Choroid plexus epithelial cell (primary cell): ENCODE data around the gene PSME4.
A peak's percentile ranks its signal among the peaks of the same experiment; 100 is the strongest.
"Not testable (repeated sequence)": the region's sequence is repeated elsewhere in the genome, so short reads cannot be mapped to it uniquely, and the experiment has no call there.

Experiments used
- DNase-seq: peaks from one replicate; pipeline ENCODE4 v3.0.0-alpha.2; 2010; ENCODE audit warnings: low read depth
- H3K4me3 ChIP-seq: 2 replicates; pipeline ENCODE4 v1.5.1; 2011; ENCODE audit warnings: low read depth, mild to moderate bottlenecking, control low read depth, low read length, moderate library complexity
- TF ChIP-seq, protein P1 (sequence below): conservative IDR thresholded peaks from 2 replicates; pipeline ENCODE4 v1.5.1; 2011; ENCODE audit warnings: low read depth, mild to moderate bottlenecking, control low read depth, inconsistent platforms, low read length, moderate library complexity

Gene PSME4

DNA sequence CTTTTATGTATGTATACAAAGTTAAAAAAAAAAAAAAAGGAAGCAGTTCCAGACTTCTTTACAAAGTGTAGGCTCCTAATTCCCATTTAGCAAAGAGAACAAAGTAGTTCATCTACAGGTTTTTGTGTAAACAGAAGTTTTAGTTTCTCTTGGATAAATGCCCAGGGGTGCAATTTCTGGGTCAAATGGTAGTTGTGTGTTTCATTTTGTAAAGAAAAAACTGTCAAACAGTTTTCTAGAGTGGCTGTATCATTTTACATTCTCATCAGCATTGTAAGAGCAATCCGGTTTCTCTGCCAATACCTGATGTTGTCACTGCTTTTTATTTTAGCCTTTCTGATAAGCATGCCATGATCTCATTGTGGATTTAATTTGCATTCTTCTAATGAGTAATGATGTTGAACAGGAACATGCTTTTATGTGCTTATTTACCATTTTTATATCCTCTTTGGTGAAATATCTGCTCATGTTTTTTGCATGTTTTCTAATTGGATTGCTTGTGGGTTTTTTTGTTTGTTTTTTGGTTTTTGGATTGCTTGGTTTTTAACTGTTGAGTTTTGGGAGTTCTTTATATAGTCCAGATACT, 16.6 kb upstream of the PSME4 start:
- no peak overlapping the region for H3K4me3 ChIP-seq
- TF ChIP-seq, protein P1, sequence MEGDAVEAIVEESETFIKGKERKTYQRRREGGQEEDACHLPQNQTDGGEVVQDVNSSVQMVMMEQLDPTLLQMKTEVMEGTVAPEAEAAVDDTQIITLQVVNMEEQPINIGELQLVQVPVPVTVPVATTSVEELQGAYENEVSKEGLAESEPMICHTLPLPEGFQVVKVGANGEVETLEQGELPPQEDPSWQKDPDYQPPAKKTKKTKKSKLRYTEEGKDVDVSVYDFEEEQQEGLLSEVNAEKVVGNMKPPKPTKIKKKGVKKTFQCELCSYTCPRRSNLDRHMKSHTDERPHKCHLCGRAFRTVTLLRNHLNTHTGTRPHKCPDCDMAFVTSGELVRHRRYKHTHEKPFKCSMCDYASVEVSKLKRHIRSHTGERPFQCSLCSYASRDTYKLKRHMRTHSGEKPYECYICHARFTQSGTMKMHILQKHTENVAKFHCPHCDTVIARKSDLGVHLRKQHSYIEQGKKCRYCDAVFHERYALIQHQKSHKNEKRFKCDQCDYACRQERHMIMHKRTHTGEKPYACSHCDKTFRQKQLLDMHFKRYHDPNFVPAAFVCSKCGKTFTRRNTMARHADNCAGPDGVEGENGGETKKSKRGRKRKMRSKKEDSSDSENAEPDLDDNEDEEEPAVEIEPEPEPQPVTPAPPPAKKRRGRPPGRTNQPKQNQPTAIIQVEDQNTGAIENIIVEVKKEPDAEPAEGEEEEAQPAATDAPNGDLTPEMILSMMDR = no peak
- peak; percentile 78 for DNase-seq

DNA sequence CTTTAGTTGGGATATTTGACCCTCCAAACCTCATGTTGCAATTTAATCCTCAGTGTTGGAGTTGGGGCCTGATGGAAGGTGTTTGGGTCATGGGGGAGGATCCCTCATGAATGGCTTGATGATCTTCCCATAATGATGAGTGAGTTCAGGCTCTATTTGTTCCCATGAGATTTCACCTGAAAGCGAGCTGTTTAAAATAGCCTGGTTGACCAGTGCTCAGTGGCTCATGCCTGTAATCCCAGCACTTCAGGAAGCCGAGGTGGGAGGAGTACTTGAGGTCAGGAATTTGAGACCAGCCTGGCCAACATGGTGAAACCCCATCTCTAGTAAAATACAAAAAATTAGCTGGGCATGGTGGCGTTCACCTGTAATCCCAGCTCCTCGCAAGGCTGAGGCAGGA, 14.9 kb upstream of the PSME4 start:
- TF ChIP-seq, protein P1 = no peak
- no peak for DNase-seq
- H3K4me3 ChIP-seq = no peak overlapping the region

DNA sequence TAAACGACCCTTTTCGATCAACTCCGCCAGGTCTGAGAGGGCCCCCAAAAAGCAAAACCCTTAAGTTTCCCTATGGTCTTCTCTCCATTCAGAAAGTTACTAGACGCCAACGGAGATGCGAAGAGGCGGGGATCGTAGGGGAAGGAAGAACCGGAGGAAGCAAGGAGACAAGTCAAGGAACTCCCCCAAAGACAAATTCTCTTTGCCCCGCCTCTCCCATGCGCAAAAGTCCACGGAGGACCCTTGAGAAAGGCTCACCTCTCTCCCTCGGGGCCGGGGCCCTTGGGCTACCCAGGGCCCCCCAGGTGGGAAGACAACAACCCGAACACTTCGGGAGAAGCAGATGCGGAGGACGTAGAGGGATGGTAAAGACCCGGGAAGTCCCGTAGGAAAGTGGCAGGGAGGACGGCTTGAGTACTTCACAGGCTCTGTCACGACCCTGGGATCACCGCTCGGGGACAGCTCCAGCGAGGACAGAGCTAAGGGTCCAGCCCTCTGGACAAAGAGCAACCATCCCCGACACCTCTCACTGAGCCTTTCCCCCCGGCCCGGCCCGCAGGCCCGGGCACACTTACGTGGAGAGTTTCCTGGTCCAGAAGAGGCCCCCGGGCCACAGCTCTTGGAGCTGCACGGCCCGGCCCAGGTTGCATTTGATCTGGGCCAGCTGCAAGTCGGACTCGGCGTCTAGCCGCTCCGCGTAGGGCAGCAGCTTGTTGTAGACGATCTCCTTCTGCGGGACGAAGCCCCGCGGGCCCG, 647 bp downstream of the PSME4 start:
- peak overlapping the region; percentile 73 for H3K4me3 ChIP-seq
- DNase-seq = peak; percentile 52
- TF ChIP-seq, protein P1 = no peak

DNA sequence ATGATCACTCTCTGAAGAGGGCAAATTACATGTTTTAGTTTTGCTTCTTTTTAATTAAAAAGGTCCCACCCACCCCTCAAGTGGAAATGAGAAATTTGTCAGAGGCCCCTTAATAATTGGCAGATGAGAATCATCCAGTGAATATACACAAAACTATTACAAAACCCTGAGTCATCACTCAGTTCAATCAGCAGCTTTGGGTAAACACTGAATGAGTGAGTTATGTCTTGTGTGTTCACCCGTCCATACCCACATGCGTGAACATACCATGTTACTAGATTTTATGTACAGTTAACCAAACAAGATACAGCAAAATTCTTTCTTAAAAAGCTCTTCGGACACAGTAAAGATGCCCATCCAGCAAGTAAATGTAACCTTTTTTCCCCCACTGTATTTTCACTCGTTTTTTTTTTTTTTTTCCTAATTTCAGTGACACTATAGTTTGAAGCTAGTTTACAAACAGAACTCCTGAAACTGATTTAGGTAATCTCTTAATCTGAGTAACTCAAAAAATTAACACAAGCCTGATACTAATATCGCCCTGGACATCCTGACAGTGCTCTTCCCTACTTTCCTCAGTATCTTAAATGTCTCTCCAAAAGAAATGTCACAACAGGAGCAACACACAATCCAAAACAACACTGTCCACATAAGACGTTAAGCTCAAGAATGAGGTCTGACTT, 1.4 kb downstream of the PSME4 start:
- peak overlapping the region; percentile 73 for H3K4me3 ChIP-seq
- DNase-seq = peak; percentile 74
- TF ChIP-seq, protein P1 = no peak

DNA sequence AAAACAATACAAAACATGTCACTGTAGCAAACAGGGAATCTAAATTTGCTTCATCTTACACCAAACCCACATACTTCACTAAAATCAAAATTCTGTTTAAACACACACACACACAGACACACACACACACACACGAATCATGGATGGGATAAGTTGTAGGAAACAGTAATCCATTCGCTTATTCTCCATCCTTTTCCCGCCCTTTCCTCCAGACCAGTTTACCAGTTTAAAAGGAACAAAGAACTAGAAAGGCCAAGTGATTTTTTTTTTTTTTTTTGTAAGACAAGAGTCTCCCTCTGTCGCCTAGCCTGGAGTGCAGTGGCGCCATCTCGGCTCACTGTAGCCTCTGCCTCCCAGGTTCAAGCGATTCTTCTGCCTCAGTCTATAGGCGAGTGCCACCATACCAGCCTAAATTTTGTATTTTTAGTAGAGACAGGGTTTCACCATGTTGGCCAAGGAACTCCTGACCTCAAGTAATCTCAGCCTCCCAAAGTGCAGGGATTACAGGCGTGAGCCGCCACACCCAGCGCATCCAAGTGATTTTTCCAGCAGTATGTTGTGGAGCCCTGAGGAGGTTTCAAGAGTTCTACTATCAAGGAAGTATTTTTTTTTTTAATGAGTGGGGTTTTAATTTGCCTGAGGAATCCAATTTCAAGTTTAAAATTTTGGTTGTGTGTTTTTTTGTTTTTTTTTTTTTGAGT, 5.7 kb downstream of the PSME4 start:
- no peak for DNase-seq
- no peak overlapping the region for H3K4me3 ChIP-seq
- TF ChIP-seq, protein P1 = no peak

DNA sequence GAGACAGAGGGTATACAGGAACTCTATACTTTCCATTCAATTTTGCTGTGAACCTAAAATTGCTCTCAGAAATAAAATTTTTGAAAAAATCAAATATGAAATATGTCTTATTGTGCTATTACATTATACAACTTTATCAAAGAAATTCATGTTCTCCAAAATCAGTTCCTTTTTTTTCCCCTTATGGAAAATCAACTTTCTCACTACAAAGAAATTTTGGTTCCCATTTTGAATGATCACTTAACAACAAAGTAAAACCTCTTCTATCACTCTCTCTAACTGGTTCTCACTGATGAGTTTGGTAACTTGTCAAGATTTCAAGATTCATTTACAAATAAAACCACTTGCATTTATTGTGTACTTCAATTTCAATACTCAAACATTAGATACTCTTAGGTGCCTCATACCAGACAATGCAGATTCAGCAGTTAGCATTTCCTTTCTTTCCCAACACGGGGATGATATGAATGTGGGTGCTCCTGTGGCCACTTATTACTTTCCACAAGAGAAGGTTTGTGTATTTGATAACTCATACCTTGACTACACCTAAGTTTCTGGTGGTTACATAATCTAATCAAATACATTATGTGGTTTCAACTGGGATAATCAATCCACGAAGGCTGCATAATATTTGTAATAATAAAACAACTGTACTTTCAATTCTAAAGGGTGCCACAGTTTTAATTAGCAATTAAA, 6.4 kb downstream of the PSME4 start:
- TF ChIP-seq, protein P1 = no peak
- peak; percentile 21 for DNase-seq
- H3K4me3 ChIP-seq = no peak overlapping the region

DNA sequence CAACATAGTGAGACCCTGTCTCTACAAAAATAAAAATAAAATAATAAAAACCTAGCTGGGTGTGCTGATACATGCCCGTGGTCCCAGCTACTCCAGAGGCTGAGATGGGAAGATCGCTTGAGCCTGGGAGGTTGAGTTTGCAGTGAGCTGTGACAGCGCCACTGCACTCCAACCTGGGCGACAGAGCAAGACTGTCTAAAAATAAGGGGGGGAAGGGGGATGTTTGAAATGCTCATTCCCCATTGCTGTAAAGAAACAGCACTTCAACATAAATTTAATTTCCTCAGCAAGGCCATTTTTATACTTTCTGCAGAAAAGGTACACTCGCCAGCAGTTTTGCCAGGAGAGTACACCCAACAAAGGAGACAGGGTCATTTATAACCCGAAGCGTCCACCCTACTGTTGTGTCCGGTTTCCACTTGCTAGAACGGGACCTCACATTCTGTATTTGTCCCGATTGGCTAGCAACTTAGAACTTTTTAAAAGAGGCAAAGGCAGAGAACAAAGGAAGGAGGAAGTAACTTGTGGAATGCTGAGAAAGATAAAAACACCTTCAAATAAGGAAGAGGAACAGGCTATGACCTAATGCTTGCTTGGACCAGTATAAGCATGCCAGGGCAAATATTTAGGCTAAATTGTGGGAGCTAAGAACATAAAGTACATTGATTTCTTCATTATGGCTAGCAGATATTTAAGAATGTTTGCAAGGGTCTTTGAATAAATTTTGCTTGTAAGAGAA, 9.1 kb downstream of the PSME4 start:
- not testable (repeated sequence) for DNase-seq, H3K4me3 ChIP-seq
